SU-DHL-6 (cell line): ENCODE measurements around the gene SSRP1.

Experiments
- H2AFZ ChIP-seq: fragments of 200-600 bp; sonication (generic); 2 replicates; pipeline ENCODE4 v1.6.1; 2014; ENCODE audit warnings: low read depth, mild to moderate bottlenecking, moderate library complexity, mixed read lengths, antibody characterized with exemption, low read length; ENCODE audit not compliant: severe bottlenecking
- H3F3A ChIP-seq: fragments of 200-600 bp; shearing (Covaris generic); 2 replicates; pipeline ENCODE4 v1.6.0; 2016; ENCODE audit warnings: antibody characterized with exemption, mild to moderate bottlenecking; ENCODE audit not compliant: insufficient read depth
- H3K27ac ChIP-seq: fragments of 200-600 bp; sonication (generic); 2 replicates; pipeline ENCODE4 v1.5.1; 2016; ENCODE audit warnings: low read depth, mild to moderate bottlenecking, low read length, moderate library complexity, mixed read lengths
- H3K27me3 ChIP-seq: fragments of 200-600 bp; sonication (generic), shearing (Covaris generic); 2 replicates; pipeline ENCODE4 v1.6.0; 2014; ENCODE audit warnings: mild to moderate bottlenecking, low read length
- H3K36me3 ChIP-seq: fragments of 200-600 bp; sonication (generic); 2 replicates; pipeline ENCODE4 v1.6.1; 2014; ENCODE audit warnings: mild to moderate bottlenecking, low read length, mixed read lengths
- H3K4me2 ChIP-seq: fragments of 300-600, 200-600 bp; shearing (Covaris generic), sonication (generic); 2 replicates; pipeline ENCODE4 v1.6.0; 2014; ENCODE audit warnings: low read length, low read depth, mild to moderate bottlenecking; ENCODE audit not compliant: poor library complexity, severe bottlenecking
- H3K4me3 ChIP-seq: fragments of 200-600 bp; sonication (generic); 2 replicates; pipeline ENCODE4 v1.5.1; 2014; ENCODE audit warnings: antibody characterized with exemption, low read length, mild to moderate bottlenecking, mixed read lengths; ENCODE audit not compliant: insufficient read depth, poor library complexity, severe bottlenecking
- H3K79me2 ChIP-seq: fragments of 200-600 bp; sonication (generic); 2 replicates; pipeline ENCODE4 v1.6.1; 2014; ENCODE audit warnings: mild to moderate bottlenecking, low read length, moderate library complexity; ENCODE audit not compliant: insufficient read depth
- H3K9ac ChIP-seq: fragments of 200-600 bp; sonication (generic); 2 replicates; pipeline ENCODE4 v1.7.0; 2014; ENCODE audit warnings: mild to moderate bottlenecking, low read length
- H3K9me2 ChIP-seq: fragments of 200-600 bp; sonication (generic); replicated peaks from 2 replicates; pipeline ENCODE4 v1.6.1; 2014; ENCODE audit warnings: low read length; ENCODE audit not compliant: insufficient read depth
- H3K9me3 ChIP-seq: fragments of 200-600 bp; sonication (generic); 2 replicates; pipeline ENCODE4 v1.6.1; 2014; ENCODE audit warnings: low read length, mixed read lengths; ENCODE audit not compliant: insufficient read depth
- H4K20me1 ChIP-seq: fragments of 200-600 bp; sonication (generic); 2 replicates; pipeline ENCODE4 v1.6.1; 2014; ENCODE audit warnings: low read depth, mild to moderate bottlenecking, antibody characterized with exemption, low read length, moderate library complexity, mixed read lengths
- EZH2phosphoT487 ChIP-seq: fragments of 200-600 bp; sonication (generic), shearing (Covaris generic); conservative IDR thresholded peaks from 2 replicates; pipeline ENCODE4 v1.6.1; 2018; ENCODE audit warnings: mild to moderate bottlenecking, antibody characterized with exemption, low read length, moderate library complexity, mixed read lengths
- TF ChIP-seq, protein P1 (sequence below): fragments of 200-600 bp; sonication (generic); IDR thresholded peaks from one replicate; pipeline ENCODE4 v1.5.1; 2017; ENCODE audit warnings: antibody characterized with exemption, mild to moderate bottlenecking, low read length, moderate library complexity; ENCODE audit not compliant: insufficient read depth, poor library complexity, severe bottlenecking

SSRP1 gene

DNA sequence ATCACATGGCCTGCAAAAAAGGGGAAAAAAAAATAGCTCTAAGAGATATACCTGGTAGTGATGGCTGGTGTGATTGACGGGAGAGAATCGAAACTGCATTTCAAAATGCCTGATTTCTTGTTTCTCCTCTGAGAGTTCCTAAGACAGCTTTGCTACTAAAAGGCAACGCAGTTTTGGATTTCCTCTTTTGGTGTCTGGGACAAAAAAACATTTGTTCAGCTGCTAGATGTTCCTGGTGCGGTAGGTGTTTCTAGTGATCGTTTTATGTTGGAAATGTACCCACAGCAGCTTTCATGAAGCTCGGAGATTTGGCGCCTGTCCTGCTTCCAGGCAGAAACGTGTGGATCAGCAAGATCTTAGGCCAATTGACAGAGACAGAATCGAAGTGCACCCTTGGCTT is 20.6 kb upstream of the SSRP1 start:
- Histone ChIP-seq H3K4me3 (no peak overlapping the region), H3K79me2 (no peaks in the 10 kb centered on the region), H3K36me3 (no peaks in the 10 kb centered on the region), H3K27ac (no peak overlapping the region), H3K27me3 (no peaks in the 10 kb centered on the region), H3F3A (no peaks in the 10 kb centered on the region), H3K9me3 (no peaks in the 10 kb centered on the region; the same call in 1 of the 2 replicates), H2AFZ (no peak overlapping the region), H4K20me1 (no peaks in the 10 kb centered on the region), H3K9me2 (no peaks in the 10 kb centered on the region), H3K4me2 (no peak overlapping the region), H3K9ac (no peak overlapping the region)
- no peak for TF ChIP-seq EZH2phosphoT487
- TF ChIP-seq, protein P1, sequence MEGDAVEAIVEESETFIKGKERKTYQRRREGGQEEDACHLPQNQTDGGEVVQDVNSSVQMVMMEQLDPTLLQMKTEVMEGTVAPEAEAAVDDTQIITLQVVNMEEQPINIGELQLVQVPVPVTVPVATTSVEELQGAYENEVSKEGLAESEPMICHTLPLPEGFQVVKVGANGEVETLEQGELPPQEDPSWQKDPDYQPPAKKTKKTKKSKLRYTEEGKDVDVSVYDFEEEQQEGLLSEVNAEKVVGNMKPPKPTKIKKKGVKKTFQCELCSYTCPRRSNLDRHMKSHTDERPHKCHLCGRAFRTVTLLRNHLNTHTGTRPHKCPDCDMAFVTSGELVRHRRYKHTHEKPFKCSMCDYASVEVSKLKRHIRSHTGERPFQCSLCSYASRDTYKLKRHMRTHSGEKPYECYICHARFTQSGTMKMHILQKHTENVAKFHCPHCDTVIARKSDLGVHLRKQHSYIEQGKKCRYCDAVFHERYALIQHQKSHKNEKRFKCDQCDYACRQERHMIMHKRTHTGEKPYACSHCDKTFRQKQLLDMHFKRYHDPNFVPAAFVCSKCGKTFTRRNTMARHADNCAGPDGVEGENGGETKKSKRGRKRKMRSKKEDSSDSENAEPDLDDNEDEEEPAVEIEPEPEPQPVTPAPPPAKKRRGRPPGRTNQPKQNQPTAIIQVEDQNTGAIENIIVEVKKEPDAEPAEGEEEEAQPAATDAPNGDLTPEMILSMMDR, result no peak

DNA sequence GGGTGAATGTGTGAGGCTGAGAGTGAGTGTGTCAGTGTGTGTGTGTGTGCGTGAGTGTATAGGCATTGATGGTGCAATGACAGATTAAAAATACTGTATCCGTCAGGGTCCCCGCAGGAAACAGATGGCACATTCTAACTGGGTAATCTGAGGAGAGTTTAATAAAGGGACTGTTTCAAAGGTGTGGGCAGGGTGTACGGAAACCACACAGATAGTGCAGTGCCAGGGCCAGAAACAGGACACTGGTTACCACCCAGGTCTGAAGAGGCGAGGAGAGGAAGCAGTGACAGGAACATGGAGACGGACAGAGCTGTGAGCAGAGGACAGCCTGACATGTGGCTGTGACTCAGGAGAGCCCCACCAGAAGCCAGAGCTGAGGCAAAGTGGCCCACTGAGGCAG is 19.0 kb upstream of the SSRP1 start:
- no peak overlapping the region for H3K27ac ChIP-seq
- no peaks in the 10 kb centered on the region for H3K9me2 ChIP-seq
- no peak overlapping the region for H2AFZ ChIP-seq
- TF ChIP-seq, protein P1, result no peak
- TF ChIP-seq EZH2phosphoT487, result no peak
- no peaks in the 10 kb centered on the region for H4K20me1 ChIP-seq
- H3K4me2 ChIP-seq, result no peak overlapping the region
- no peaks in the 10 kb centered on the region for H3K36me3 ChIP-seq
- H3K79me2 ChIP-seq, result no peaks in the 10 kb centered on the region
- no peaks in the 10 kb centered on the region for H3F3A ChIP-seq
- no peaks in the 10 kb centered on the region; the same call in 1 of the 2 replicates for H3K9me3 ChIP-seq
- H3K27me3 ChIP-seq, result no peaks in the 10 kb centered on the region
- no peak overlapping the region for H3K4me3 ChIP-seq
- H3K9ac ChIP-seq, result no peak overlapping the region

DNA sequence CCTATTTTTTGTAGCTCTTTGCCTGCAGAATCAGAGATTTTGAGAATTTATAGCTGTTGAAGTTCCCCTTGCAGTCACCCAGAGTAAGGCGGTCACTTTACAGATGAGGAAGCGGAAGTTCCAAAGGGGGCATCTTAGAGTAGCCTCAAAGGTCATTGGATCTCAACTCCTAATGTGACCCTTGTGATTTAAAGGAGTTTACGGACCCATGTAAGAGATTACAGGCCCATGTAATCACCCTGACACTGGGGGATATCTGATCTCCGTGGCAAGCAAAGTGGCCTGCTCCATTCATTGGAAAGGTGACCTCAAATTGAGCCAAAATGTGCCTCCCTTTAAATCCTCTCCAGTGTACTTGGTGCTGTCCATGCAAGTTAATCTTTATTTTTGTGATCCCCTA is 18.2 kb upstream of the SSRP1 start:
- Histone ChIP-seq H3K27me3 (no peaks in the 10 kb centered on the region), H2AFZ (no peak overlapping the region), H3F3A (no peaks in the 10 kb centered on the region), H3K9me3 (no peaks in the 10 kb centered on the region; the same call in 1 of the 2 replicates), H3K79me2 (no peaks in the 10 kb centered on the region), H3K9me2 (no peaks in the 10 kb centered on the region), H4K20me1 (no peaks in the 10 kb centered on the region), H3K27ac (no peak overlapping the region), H3K36me3 (no peaks in the 10 kb centered on the region), H3K4me3 (no peak overlapping the region), H3K4me2 (no peak overlapping the region), H3K9ac (no peak overlapping the region)
- TF ChIP-seq, protein P1, result no peak
- TF ChIP-seq EZH2phosphoT487, result no peak

DNA sequence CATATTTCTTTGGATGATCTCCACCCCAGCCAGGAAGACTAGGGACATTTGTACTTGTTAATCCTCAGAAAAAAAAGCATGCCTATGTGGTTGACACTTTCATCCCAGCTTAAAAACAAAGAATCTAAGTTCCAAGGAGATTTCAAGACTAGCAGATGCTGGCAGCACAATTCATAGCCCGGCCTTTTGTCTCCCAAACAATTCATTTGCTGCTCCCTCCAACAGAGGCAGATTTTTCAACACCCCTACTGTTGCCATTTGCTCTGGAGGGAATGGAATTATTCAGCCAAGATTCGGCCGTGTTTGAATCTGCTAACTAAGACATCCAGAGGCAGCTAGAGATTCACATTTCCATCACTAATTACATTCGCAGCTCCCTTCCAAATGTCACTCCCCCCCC is 17.8 kb upstream of the SSRP1 start:
- Histone ChIP-seq H3K4me2 (no peak overlapping the region), H3K27ac (no peak overlapping the region), H3K79me2 (no peaks in the 10 kb centered on the region), H2AFZ (no peak overlapping the region), H3K36me3 (no peaks in the 10 kb centered on the region), H3K4me3 (no peak overlapping the region), H3K27me3 (no peaks in the 10 kb centered on the region), H3K9me2 (no peaks in the 10 kb centered on the region), H4K20me1 (no peaks in the 10 kb centered on the region), H3K9me3 (no peaks in the 10 kb centered on the region; the same call in 1 of the 2 replicates), H3K9ac (no peak overlapping the region), H3F3A (no peaks in the 10 kb centered on the region)
- no peak for TF ChIP-seq EZH2phosphoT487
- TF ChIP-seq, protein P1, result no peak
